Right atrium auricular region (tissue), 2 donors: ENCODE measurements around the gene CBLN3. TPM values are rescaled to one million over a fixed set of nuclear protein-coding genes. Genes with fewer than 3 reads are reported as not detected.
A peak's percentile ranks its signal among the peaks of the same experiment; 100 is the strongest.

ENCODE experiments used
- DNase-seq: peaks from one replicate; pipeline ENCODE4 v3.0.0-alpha.2; 2019; ENCODE audit warnings: low spot score
- H3K27ac ChIP-seq, 2 donors: fragments of 200-600 bp; sonication (generic); 1 replicate in 1 of 2; 2 replicates in 1 of 2; pipeline ENCODE4 v1.5.1; 2016 to 2019
- H3K27me3 ChIP-seq, 2 donors: fragments of 200-600 bp; sonication (generic); one replicate each; pipeline versions ENCODE4 v1.5.1 to v1.6.0; 2017 to 2019
- H3K36me3 ChIP-seq: fragments of 200-600 bp; sonication (generic); one replicate; pipeline ENCODE4 v1.5.1; 2016
- H3K4me1 ChIP-seq, 2 donors: fragments of 200-600 bp; sonication (generic); one replicate each; pipeline versions ENCODE4 v1.5.1 to v1.6.0; 2017 to 2019
- H3K4me3 ChIP-seq, 2 donors: fragments of 200-600 bp; sonication (generic); 1 replicate in 1 of 2; 2 replicates in 1 of 2; pipeline ENCODE4 v1.5.1; 2017 to 2019; ENCODE audit warnings: mild to moderate bottlenecking in 1 of 2, moderate library complexity in 1 of 2
- H3K9me3 ChIP-seq, 2 donors: fragments of 200-600 bp; sonication (generic); one replicate each; pipeline ENCODE4 v1.5.1; 2019
- total RNA-seq, 2 donors: library from RNA; depleted of rRNA; stranded (reverse); fragments of >200 nt; gene quantifications; one replicate each; pipeline ENCODE4 v1.1.0, GENCODE V29; 2016
- TF ChIP-seq, protein P1 (sequence below), 2 donors: fragments of 200-600 bp; sonication (generic); IDR thresholded peaks; one replicate each; pipeline ENCODE4 v1.5.1; 2019; ENCODE audit warnings: antibody characterized with exemption in 2 of 2

The CBLN3 gene
- total RNA-seq, 2 donors from 2014 or later: 0.48 to 1.4 TPM

DNA sequence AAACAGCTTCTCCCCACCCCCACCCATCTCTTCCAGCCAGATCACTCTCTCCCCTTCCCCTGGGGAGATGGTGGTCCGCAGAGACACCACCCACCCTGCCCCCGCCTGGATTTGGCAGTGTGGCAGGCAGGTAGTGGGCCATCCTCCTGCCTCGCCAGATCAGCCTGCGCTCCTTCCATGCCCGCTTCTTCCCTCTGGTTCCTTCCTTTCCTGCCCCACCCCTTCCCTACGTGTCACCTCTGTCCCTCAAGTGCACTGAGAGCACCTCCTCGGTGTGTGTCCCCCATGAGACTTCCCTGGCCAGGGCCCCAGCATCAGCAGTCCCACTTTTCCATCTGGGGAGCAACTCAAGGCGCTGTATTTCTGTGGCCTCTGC lies 30.0 kb downstream of the CBLN3 start:
- H3K4me1 ChIP-seq: peaks cover 0 to 66% of the 10 kb centered on the region in 2 donors
- no peaks in the 10 kb centered on the region for H3K27me3 ChIP-seq
- no peaks in the 10 kb centered on the region for H3K36me3 ChIP-seq
- H3K27ac ChIP-seq: peak overlapping the region; percentile 73 to 76
- DNase-seq: no peak
- no peaks in the 10 kb centered on the region for H3K9me3 ChIP-seq
- H3K4me3 ChIP-seq: peak overlapping the region; percentile 51 to 82
- TF ChIP-seq, protein P1, sequence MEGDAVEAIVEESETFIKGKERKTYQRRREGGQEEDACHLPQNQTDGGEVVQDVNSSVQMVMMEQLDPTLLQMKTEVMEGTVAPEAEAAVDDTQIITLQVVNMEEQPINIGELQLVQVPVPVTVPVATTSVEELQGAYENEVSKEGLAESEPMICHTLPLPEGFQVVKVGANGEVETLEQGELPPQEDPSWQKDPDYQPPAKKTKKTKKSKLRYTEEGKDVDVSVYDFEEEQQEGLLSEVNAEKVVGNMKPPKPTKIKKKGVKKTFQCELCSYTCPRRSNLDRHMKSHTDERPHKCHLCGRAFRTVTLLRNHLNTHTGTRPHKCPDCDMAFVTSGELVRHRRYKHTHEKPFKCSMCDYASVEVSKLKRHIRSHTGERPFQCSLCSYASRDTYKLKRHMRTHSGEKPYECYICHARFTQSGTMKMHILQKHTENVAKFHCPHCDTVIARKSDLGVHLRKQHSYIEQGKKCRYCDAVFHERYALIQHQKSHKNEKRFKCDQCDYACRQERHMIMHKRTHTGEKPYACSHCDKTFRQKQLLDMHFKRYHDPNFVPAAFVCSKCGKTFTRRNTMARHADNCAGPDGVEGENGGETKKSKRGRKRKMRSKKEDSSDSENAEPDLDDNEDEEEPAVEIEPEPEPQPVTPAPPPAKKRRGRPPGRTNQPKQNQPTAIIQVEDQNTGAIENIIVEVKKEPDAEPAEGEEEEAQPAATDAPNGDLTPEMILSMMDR (IDR thresholded peaks at IDR 0.05): no peak

DNA sequence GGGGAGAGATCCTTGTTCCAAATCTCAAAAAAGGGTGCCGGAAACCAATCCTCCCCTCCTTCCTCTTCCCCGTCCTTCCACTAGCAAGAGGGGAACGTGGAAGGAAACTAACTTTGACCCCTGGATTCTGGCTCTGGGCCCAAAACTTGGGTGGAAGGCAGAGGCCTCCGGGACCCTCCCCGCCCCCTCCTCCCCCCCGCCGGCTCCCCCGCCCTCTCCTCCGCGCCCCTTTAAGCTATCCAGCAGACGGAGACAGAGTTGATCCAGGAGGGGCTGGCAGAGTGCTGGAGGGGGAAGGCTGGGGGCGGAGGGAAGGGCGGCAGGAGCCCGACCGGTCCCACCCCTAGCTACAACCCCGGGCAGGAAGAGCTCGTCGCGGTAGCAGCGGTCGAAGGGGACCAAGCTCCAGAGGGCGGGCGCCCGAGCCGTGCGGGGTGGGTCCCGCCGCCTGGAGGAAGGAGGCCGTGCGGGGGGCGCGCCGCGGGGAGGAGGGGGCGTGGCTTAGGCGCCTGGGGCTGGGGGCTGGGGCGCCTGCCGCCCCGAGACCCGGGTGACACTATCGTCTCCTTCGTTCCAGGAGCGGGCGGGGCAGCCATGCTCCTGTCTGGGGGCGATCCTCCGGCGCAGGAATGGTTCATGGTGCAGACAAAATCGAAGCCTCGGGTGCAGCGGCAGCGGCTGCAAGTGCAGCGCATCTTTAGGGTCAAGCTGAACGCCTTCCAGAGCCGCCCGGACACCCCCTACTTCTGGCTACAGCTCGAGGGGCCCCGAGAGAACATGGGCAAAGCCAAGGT lies 30.6 kb downstream of the CBLN3 start, which contains the start of gene NYNRIN:
Gene NYNRIN, plus strand, starts transcription at position 351 of the 794 bp plus-strand sequence. Its CDS starts 244 bp downstream, at position 595.
- TF ChIP-seq, protein P1 (IDR thresholded peaks at IDR 0.05): no peak
- no peak for DNase-seq
- Histone ChIP-seq H3K27ac (peak within 1 kb of the TSS; percentile 73 to 76), H3K4me3 (peak within 1 kb of the TSS; percentile 51 to 82), H3K4me1 (peaks cover 0 to 60% of the 10 kb centered on the region in 2 donors), H3K27me3 (no peaks in the 10 kb centered on the region), H3K36me3 (no peaks in the 10 kb centered on the region), H3K9me3 (no peaks in the 10 kb centered on the region)

DNA sequence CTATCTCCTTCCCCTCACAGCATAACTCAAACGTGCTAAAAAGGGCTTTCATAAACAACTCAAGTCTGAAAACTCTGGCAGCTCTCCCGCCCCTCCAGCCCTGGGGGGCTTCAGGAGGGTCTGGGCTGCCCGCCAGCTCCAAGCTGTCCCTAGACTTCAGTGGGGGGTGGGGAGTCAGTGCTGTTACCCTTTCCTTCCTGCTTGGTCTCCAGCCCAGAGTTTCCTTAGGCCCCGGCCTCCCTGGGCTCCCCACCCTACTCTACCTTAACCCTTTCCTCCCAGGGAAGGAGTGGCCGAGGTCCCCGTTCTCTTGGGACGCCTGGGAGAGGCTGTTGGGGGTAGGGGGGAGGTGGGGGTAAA lies 31.2 kb downstream of the CBLN3 start:
- Histone ChIP-seq H3K4me1 (peaks cover 0 to 55% of the 10 kb centered on the region in 2 donors), H3K36me3 (no peaks in the 10 kb centered on the region), H3K27me3 (no peaks in the 10 kb centered on the region), H3K4me3 (peak overlapping the region; percentile 51 to 82), H3K27ac (peak overlapping the region; percentile 73 to 76), H3K9me3 (no peaks in the 10 kb centered on the region)
- no peak for DNase-seq
- TF ChIP-seq, protein P1 (IDR thresholded peaks at IDR 0.05): no peak

DNA sequence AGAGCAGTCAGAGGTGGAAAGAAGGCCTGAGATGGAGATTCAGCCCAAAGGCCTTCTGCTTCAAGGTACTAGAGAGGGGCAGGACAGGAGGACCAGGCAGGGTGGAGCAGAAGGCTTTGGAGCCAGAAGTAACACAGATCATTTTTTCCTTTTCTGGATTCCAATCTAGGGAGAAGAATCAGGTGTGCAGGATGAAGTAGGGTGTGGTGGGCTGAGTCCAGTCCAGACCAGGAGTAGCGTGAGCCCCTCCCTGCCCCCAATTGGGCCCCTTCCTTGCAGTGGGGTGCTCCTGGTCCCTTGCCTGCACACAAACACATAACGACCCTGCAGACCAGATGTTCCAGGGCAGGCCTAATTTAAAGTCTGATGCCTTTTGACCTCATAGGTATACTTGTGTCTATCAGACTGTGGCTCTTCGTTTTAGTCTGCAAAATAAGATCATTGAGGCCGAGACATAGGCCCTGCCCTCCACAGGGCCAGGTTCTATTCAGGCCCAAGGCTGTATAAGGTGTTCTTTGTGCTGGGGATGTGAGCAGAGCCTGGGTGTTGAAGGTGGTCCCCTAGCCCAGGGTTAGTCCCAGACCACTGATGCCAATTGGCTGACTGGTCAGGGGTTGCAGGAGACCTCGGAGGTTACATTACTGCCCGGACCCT lies 31.7 kb downstream of the CBLN3 start:
- Histone ChIP-seq H3K4me3 (peak overlapping the region in 1 of 2 donors; percentile 82), H3K27ac (peak overlapping the region; percentile 73 to 76), H3K4me1 (peaks cover 0 to 50% of the 10 kb centered on the region in 2 donors), H3K27me3 (no peaks in the 10 kb centered on the region), H3K36me3 (no peaks in the 10 kb centered on the region), H3K9me3 (no peaks in the 10 kb centered on the region)
- DNase-seq: no peak
- TF ChIP-seq, protein P1 (IDR thresholded peaks at IDR 0.05): no peak

DNA sequence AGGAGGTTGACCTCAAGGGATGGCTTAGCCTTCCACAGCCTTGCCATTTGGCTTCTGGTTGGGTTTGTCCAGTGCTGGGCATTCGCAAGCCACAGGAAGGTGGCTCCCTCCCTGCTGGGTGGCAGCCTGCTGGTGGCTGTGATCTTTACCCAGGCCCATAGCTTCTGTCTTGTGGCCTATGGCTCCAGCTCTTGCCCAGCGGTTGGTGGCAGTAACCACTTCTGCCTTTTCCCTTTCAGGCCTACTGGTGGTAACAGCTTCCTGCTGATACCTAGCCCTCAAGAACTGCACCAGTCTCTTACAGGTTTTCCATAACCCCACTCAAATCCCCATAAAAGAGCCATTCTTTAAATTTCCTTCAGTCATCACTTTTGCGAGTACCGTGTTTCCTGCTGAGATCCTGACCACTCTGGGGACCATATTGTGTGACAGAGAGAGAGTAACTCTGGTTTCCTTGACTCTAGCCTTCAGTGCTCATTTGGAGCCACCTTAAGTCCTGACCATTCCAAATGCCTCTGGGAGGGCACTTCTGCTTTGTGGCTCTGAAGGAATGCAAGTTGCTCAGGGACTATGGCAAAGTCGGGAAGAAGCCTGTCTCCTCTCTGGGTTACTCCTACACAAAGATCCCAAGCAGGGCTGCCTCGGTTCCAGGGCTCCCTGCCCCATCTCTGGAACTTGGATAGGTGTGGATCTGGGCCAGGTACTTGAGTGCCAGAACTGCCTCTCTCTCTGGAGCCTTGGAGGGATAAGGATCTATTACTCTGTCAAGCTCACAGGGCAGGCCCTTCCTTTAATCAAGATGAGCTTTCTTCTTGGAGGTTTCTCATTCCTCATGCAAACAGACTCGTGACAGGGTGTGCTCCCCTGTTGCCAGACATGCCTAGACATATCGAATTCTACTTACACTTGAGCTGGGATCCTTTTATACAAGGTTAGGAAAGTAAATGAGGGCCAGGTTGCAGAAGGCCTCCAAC lies 33.6 kb downstream of the CBLN3 start:
- DNase-seq: no peak
- no peaks in the 10 kb centered on the region for H3K36me3 ChIP-seq
- H3K4me3 ChIP-seq: no peak overlapping the region
- peaks cover 0 to 35% of the 10 kb centered on the region in 2 donors for H3K4me1 ChIP-seq
- H3K9me3 ChIP-seq: no peaks in the 10 kb centered on the region
- TF ChIP-seq, protein P1 (IDR thresholded peaks at IDR 0.05): no peak
- H3K27me3 ChIP-seq: no peaks in the 10 kb centered on the region
- H3K27ac ChIP-seq: no peak overlapping the region
